ENCODE results near the gene KCTD2.
"Not testable (repeated sequence)": the region's sequence is repeated elsewhere in the genome, so short reads cannot be mapped to it uniquely, and the experiment has no call there.

The KCTD2 gene

DNA sequence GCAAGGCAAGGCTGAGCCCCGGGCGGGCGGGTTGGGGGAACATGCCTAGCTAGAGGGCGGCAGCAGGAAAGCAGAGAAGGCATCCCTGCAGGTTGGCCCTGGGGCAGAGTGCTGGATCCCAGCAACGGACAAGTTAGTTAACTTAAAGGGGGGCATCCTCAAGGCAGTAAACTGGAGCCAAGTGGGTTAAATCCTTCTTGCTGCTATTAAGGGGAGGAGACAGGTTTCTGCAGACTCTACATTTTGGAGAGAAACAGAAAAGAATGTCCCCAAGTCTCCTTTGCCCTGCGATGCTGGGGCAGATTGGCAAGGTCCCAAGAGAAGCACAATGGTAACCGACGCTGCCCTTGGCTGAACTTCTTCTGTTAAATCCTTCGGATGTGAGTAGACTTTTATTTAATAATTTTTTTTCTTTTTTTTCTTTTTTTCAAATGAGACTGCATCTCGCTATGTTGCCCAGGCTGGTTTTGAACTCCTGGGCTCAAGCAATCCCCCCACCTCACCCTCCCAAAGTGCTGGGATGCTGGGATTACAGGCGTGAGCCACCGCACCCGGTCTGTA lies 14.2 kb upstream of the KCTD2 start:
- DNase-seq (ENCODE audit: insufficient read length, low spot score) (no peak), FAIRE-seq (no peak)
- no peak for TF ChIP-seq POLR2A (IDR thresholded peaks at IDR 0.05; ENCODE audit: low read depth, low read length)

DNA sequence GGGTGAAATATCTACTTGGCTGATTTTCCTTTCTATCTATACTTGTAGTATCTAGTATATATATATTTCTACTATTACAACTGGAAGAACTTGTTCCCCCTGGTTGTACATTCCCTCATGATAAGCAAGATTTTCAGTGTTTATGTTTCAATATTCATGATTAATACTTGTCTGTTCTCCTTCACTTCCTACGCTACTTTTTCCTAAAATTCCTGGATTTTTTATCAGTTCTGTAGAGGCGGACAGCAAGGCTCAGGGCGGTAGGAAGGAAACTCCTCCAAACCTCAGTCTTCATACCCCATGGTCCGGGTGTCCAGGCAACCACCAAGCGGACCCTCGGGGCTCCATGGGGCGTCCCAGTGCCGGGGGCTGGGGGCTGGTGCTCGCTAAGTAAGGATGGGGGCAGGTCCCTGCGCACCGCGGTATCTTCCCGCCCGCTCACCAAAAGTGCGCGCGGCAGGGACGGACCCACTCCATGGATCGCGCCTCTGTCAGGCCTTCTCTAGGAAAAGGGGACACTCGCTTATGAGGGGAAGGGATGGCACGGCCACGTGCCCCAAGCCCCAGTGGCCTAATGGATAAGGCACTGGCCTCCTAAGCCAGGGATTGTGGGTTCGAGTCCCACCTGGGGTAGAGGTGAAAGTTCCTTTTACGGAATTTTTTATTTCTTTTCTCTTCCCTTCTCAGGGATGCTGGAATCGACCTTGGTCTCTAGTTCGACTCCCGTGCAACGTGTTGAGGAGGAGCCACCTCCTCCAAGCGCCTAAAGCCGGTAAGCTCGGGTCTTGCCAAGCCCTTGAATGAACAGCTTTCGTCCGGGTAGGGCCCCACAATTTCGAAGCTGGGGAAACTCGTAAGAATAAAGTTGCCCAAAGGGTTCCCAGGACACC lies 13.4 kb upstream of the KCTD2 start:
- TF ChIP-seq POLR2A (IDR thresholded peaks at IDR 0.05; ENCODE audit: low read depth, low read length): no peak
- DNase-seq (ENCODE audit: insufficient read length, low spot score) (peak; percentile 81), FAIRE-seq (no peak)

DNA sequence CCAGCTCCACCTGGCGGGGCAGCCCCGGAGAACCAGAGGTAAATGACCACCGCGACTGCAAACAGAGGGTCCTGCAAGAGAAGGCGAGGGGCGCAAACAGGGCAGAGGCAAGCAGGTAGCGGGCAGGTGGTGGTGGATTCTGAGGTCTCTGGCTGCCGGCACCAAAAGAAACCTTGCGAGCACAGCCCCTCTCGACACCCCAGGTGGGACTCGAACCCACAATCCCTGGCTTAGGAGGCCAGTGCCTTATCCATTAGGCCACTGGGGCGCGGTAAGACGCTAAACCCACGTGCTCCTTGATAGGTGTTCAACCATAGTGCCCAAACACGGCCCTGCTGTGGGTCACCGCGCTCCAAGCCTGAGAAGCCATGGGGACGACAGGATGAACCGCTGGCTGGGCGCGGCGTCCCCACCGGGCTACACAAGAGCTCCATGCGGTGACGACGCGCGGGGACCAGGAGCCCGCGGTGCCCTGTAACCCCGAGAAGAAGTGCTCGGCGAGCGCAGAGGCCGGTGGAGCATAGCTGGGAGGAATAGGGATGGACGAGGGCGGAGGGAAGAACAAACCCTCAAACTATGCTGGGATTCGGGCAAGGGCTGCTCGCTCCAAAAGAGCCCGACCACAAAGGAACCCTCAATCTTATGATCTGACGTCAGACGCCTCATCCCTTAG lies 12.7 kb upstream of the KCTD2 start:
- DNase-seq (ENCODE audit: insufficient read length, low spot score) (peak; percentile 75), FAIRE-seq (no peak)
- no peak for TF ChIP-seq POLR2A (IDR thresholded peaks at IDR 0.05; ENCODE audit: low read depth, low read length)

DNA sequence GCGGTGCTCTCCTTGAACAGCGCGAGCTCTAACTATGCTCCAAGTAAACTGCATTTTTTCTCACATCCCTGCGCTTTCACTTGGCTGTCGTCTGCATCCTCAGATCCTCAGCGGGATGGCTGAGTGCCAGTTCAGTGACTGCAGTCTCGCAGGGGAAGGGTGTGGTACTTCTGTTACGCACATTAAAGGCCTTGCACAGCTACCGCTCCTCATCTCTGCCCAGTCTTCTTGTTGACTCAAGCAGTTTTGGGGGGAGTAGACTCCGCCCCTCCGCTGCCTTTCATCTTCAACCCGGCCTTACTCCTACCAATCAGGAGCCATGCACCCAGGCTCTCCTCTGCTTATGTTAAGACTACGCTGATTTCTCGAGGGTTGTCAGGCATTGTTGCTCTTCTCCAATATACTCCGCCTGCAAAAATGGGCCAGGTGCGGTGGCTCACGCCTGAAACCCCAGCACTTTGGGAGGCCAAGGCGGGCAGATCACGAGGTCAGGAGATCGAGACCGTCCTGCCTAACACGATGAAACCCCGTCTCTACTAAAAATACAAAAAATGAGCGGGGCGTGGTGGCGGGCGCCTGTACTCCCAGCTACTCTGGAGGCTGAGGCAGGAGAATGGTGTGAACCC lies 10.3 kb upstream of the KCTD2 start:
- DNase-seq (ENCODE audit: insufficient read length, low spot score) (no peak), FAIRE-seq (no peak)
- no peak for TF ChIP-seq POLR2A (IDR thresholded peaks at IDR 0.05; ENCODE audit: low read depth, low read length)

DNA sequence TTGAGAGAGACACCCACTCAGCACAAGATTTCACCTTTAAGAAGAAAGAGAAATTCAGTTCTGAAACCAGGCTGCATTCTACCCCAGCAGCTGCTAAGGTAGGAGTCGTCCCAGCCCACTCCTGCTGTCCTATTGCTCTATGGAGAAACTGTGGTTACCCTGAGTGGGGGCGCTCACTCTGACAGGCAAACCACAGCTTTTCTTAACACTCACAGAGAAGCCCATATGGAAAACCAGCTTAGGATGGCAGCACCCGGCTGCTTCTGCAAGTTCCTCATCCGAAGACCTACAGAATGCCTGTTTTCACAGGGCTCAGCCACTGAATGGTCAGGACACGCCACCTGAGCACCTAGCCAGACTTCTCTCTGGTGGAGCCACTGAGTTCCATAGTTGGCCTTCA lies 7.8 kb upstream of the KCTD2 start:
- DNase-seq (ENCODE audit: insufficient read length, low spot score) (no peak), FAIRE-seq (no peak)
- TF ChIP-seq POLR2A (IDR thresholded peaks at IDR 0.05; ENCODE audit: low read depth, low read length): no peak

DNA sequence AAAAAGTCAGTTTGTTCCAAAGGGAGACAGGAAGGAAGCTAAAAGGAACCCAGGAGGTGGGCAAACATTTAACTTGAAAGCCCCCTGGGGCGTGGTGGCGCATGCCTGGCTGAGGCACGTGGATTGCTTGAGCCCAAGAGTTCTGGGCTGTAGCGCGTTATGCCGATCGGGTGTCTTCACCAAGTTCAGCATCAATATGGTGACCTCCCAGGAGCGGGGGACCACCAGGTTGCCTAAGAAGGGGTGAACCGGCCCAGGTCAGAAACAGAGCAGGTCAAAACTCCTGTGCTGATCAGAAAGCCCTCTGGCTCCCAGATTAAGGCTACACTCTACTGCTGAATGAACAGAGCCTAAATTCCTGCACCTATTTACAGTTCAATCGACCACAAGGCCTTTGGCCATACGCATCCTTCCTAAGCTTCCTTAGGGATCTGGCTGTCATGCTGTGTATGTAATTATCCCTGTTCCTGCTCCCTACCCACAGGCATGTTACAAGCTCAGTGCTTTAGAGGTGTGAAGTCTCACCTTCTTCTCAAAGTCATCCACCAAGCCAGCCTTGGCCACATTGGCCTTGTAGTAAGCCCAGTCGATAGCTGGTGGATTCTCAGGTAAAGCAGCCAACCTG lies 5.3 kb upstream of the KCTD2 start:
- FAIRE-seq: no peak
- DNase-seq (ENCODE audit: insufficient read length, low spot score): no peak
- no peak for TF ChIP-seq POLR2A (IDR thresholded peaks at IDR 0.05; ENCODE audit: low read depth, low read length)

DNA sequence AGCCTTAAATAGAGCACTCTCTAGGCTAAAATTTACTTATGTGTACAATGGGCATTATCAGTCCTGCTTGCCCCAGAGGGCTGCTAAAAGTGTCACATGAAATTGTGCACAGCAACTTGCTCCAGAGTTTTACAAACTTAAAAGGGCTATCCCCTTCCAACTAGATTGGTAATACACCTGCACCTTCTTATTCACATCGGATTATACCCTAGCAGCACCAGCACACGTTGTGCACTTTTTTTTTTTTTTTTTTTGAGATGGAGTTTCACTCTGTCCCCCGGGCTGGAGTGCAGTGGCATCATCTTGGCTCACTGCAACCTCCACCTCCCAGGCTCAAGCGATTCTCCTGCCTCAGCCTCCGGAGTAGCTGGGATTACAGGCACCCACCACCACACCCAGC lies 3.2 kb upstream of the KCTD2 start:
- FAIRE-seq; DNase-seq (ENCODE audit: insufficient read length, low spot score): not testable (repeated sequence)

DNA sequence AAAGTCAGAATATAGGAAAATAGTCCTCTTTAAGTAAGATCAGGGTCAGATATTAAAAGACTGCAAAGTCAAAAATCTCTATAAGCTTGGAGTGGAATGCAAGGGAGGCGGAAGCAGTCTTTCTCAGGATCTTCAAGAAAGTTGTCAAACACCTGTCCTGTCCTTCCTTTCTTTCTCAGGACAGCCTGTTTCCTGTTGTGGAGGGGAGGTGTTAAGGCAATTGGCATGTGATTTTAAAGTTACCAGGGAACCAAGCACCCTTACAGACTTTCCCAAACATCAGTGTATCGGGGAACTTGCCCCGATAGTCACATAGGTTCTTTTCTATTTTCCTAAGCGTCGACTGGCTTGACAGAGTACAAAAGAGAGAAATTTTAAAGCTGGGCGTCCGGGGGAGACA lies 2.3 kb upstream of the KCTD2 start:
- no peak for FAIRE-seq
- TF ChIP-seq POLR2A (IDR thresholded peaks at IDR 0.05; ENCODE audit: low read depth, low read length): no peak

DNA sequence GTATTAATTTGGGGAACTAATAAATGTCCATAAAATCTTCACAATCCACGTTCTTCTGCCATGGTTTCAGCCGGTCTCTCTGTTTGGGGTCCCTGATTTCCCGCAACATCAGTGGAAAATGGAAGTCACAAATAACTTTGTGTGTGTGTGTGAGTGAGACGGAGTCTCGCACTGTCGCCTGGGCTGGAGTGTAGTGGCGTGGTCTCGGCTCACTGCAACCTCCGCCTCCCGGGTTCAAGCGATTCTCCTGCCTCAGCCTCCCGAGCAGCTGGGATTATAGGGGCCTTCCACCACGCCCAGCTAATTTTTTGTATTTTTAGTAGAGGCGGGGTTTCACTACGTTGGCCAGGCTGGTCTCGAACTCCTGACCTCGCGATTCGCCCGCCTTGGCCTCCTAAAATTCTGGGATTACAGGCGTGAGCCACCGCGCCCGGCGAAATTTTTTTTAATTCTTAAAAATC lies 1.0 kb upstream of the KCTD2 start:
- FAIRE-seq; DNase-seq (ENCODE audit: insufficient read length, low spot score): not testable (repeated sequence)

More for the DNA sequence above, 2.3 kb upstream of the KCTD2 start:
- DNase-seq (ENCODE audit: insufficient read length, low spot score): no peak

DNA sequence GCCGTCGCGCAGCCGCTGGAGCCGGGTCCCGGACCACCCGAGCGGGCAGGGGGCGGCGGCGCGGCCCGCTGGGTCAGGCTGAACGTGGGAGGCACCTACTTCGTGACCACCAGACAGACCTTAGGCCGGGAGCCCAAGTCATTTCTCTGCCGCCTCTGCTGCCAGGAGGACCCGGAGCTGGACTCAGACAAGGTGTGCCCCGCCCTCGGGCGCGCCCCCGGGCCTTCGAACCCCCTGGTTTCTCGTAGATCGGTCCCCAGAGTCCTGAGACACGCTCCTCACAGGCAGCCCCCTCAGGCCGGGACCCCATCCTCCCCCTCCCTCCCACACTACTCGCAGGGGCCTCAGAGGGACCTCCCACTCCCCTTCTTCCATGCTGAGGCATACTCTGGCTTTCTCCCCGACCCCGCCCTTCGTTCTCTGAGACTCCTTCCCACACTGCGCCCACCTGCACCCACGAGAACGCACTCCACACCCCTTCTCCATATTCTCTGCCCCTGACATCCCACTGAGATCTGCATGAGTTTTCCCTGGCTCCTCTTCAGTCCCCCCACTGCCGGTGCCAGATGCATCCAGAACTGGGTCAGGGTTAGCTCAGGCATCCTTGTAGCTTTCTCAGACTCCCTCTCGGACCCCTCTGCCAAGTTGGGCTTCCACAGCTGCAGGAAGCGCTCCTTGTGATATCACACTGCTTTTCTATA lies 523 bp downstream of the KCTD2 start:
- no peak for FAIRE-seq
- TF ChIP-seq POLR2A (IDR thresholded peaks at IDR 0.05; ENCODE audit: low read depth, low read length): no peak
- no peak for DNase-seq (ENCODE audit: insufficient read length, low spot score)

DNA sequence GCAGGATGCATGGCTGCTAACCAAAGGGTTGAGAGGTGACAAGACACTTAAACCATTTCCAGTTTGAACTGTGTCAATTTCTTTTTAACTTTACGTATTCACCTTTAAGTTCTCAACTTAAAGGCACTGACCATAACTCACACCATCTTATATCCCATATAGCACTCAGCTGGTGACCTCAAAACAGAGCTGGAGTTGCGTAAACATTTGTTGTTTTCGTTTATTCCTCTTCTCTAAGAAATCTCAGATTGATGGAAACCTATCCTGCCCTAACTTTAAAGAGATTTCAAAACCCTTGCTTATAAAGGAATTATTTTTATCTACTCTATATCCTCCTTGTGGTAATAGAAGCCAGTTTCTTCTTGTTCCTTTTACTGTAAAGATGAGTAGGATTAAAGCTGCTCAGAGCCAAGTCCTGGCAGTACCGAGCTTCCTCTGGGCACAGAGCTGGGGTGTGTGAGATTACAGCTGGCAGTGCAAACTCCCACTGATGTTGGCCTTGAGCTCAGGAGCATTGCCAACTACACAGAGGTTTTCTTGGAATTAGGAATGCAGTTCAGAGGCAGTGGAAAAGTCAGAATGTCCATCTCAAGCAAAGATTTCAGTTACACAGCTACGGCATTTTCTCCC lies 1.3 kb downstream of the KCTD2 start:
- no peak for TF ChIP-seq POLR2A (IDR thresholded peaks at IDR 0.05; ENCODE audit: low read depth, low read length)
- DNase-seq (ENCODE audit: insufficient read length, low spot score): no peak
- FAIRE-seq: no peak

DNA sequence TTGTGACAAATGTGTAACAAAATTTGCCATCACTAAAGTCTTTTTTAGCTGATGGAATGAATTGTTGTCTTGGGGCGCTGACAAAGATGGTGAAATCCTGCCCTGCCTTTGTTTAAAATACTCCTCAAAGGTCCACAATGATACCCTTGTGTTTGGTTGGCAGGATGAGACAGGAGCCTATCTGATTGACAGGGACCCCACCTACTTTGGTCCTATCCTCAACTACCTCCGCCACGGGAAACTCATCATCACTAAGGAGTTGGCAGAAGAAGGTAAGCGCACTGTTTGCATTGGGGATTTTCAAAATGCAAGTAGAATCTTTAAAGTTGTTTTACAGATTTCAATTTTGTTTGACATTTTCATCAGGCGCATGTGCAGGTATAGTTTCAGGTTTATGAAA lies 2.0 kb downstream of the KCTD2 start:
- DNase-seq (ENCODE audit: insufficient read length, low spot score) (no peak), FAIRE-seq (no peak)
- TF ChIP-seq POLR2A (IDR thresholded peaks at IDR 0.05; ENCODE audit: low read depth, low read length): no peak

DNA sequence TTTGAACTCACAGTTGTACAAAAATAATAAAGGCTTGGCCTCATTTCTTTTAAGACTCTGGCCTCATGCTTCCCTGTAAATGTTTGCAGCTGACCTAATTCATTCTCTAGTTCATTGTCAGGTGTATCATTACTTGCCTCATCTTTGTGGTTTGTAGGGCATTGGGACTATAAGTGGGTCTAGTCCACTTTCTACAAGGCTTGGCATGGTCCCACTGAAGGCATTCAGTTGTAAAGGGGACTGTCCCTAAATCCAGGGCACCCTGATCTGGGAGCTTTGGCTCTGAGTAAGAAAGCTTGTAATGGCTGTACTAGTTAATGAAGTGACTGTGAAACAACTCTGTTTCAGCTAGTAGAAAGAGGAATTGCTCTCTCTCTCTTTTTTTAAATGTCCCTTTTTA lies 2.7 kb downstream of the KCTD2 start:
- no peak for TF ChIP-seq POLR2A (IDR thresholded peaks at IDR 0.05; ENCODE audit: low read depth, low read length)
- DNase-seq (ENCODE audit: insufficient read length, low spot score) (no peak), FAIRE-seq (no peak)
